Keratinocyte (primary cell): ENCODE measurements around the gene BCL2. TPM values are rescaled to one million over a fixed set of nuclear protein-coding genes. Genes with fewer than 3 reads are reported as not detected.

Source experiments
- DNase-seq: peaks from one replicate; pipeline ENCODE4 v3.0.0-alpha.2; 2011; ENCODE audit warnings: low read depth, missing footprints, low spot score
- FAIRE-seq: peaks from 2 replicates; lab custom pipeline; 2011; peaks lifted over from hg19 to GRCh38; lab: Jason Lieb, UNC
- H2AFZ ChIP-seq: 2 replicates; pipeline ENCODE4 v1.6.0; 2012; ENCODE audit warnings: low read length, control low read depth, inconsistent platforms; ENCODE audit not compliant: control insufficient read depth
- H3K27ac ChIP-seq: 2 replicates; pipeline ENCODE4 v1.5.1; 2011; ENCODE audit warnings: low read length; ENCODE audit not compliant: control insufficient read depth, insufficient read depth
- H3K27me3 ChIP-seq: 3 replicates; pipeline ENCODE4 v1.6.0; 2011; ENCODE audit warnings: low read length; ENCODE audit not compliant: control insufficient read depth, insufficient read depth; ENCODE audit errors: extremely low read depth
- H3K36me3 ChIP-seq, 2 experiments: 2 replicates in 1 of 2; 3 replicates in 1 of 2; pipeline ENCODE4 v1.5.1; 2011; ENCODE audit warnings: low read length in 2 of 2, mild to moderate bottlenecking in 1 of 2; ENCODE audit not compliant: control insufficient read depth in 2 of 2, insufficient read depth in 2 of 2; ENCODE audit errors: extremely low read depth in 1 of 2
- H3K4me1 ChIP-seq: 3 replicates; pipeline ENCODE4 v1.5.1; 2011; ENCODE audit warnings: low read length; ENCODE audit not compliant: control insufficient read depth, insufficient read depth; ENCODE audit errors: extremely low read depth
- H3K4me2 ChIP-seq: 3 replicates; pipeline ENCODE4 v1.6.0; 2011; ENCODE audit warnings: low read depth, low read length; ENCODE audit not compliant: control insufficient read depth, insufficient read depth; ENCODE audit errors: extremely low read depth
- H3K4me3 ChIP-seq, 3 experiments: fragments of 200-600 bp in 1 of 3; sonication (generic) in 1 of 3; 2 replicates in 2 of 3; 3 replicates in 1 of 3; pipeline ENCODE4 v1.5.1; 2011 to 2016; ENCODE audit warnings: low read length in 3 of 3, mild to moderate bottlenecking in 3 of 3, control low read depth in 2 of 3, inconsistent platforms in 1 of 3, low read depth in 1 of 3, mixed read lengths in 1 of 3, mixed run types in 1 of 3, moderate library complexity in 1 of 3; ENCODE audit not compliant: control insufficient read depth in 2 of 3, insufficient read depth in 2 of 3; ENCODE audit errors: extremely low read depth in 1 of 3
- H3K79me2 ChIP-seq: 2 replicates; pipeline ENCODE4 v1.6.0; 2012; ENCODE audit warnings: low read length; ENCODE audit not compliant: control insufficient read depth, insufficient read depth
- H3K9ac ChIP-seq: 3 replicates; pipeline ENCODE4 v1.6.0; 2011; ENCODE audit warnings: low read length; ENCODE audit not compliant: control insufficient read depth, insufficient read depth; ENCODE audit errors: extremely low read depth
- H3K9me1 ChIP-seq: 3 replicates; pipeline ENCODE4 v1.6.0; 2011; ENCODE audit warnings: low read length; ENCODE audit not compliant: control insufficient read depth, insufficient read depth; ENCODE audit errors: extremely low read depth
- H3K9me3 ChIP-seq: 2 replicates; pipeline ENCODE4 v1.5.1; 2012; ENCODE audit warnings: low read depth, low read length; ENCODE audit not compliant: control insufficient read depth
- H4K20me1 ChIP-seq: 3 replicates; pipeline ENCODE4 v1.6.0; 2011; ENCODE audit warnings: low read length; ENCODE audit not compliant: control insufficient read depth, insufficient read depth; ENCODE audit errors: extremely low read depth
- CTCF ChIP-seq, 3 experiments: IDR thresholded peaks in 1 of 3; conservative IDR thresholded peaks in 1 of 3; optimal IDR thresholded peaks in 1 of 3; 2 replicates in 2 of 3; 3 replicates in 1 of 3; pipeline versions ENCODE3 to v1.5.1; 2011; ENCODE audit warnings: low read length in 3 of 3, mild to moderate bottlenecking in 3 of 3, moderate library complexity in 2 of 3, control low read depth in 1 of 3, inconsistent platforms in 1 of 3; ENCODE audit not compliant: insufficient read depth in 2 of 3; ENCODE audit errors: extremely low read depth in 1 of 3
- EZH2 ChIP-seq: IDR thresholded peaks from one replicate; pipeline ENCODE4 v1.6.1; 2012; ENCODE audit warnings: inconsistent platforms, mild to moderate bottlenecking, low read length, moderate library complexity
- dilution Hi-C: fragments of 300-500 bp; cut with MboI; formaldehyde crosslinking; loops from one replicate; pipeline ENCODE4 v1.7.0; 2020; ENCODE audit warnings: low sequenced_read_pairs; ENCODE audit not compliant: extremely low pct_ligation_motif_present
- polyA plus RNA-seq, 5 experiments: library from polyadenylated mRNA; depleted of rRNA in 3 of 5; stranded (reverse) in 3 of 5; stranded (forward) in 1 of 5; unstranded in 1 of 5; fragments of >200 nt; gene quantifications; 1 replicate in 1 of 5; 2 replicates in 3 of 5; 3 replicates in 1 of 5; pipeline versions ENCODE4 v1.2.1 to v1.2.3, GENCODE V29; 2011 to 2012; ENCODE audit warnings: missing spikeins in 2 of 5, low read depth in 1 of 5, low replicate concordance in 1 of 5

BCL2 gene
- polyA plus RNA-seq, 1 donor (not counting 4 experiments of a cell fraction or from before 2014, with no cell fraction given), result 0.30 TPM

DNA sequence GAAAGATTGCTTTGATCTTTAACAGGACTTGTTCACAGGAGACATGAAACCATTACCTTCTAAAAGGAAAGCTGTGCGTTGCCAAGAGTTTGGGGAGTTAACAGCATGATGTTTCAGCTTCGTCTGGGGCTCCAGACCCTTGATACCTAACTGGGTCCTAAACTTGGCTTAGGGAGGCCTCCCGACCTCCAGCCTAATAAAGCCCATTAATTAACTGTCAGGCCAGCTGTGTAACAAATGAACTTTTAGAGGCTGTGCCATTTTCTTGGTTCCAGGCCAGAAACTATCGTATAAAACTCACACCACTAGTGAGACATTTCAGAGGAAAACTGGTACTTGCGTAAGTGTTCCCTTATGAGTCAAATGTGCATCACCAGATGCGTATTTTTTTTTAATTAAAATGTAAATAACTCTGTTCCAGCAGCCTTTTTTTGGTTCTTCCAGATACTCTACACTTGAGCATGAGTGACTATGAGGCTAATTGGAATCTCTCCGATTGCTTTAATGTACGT is 236.5 kb downstream of the BCL2 start:
- dilution Hi-C loops, result no loop called here
- no peak for FAIRE-seq
- H3K27ac ChIP-seq, result no peak overlapping the region
- H3K79me2 ChIP-seq, result no peaks in the 10 kb centered on the region
- H3K4me1 ChIP-seq, result no peaks in the 10 kb centered on the region
- H3K4me3 ChIP-seq, result no peak overlapping the region
- H3K9me1 ChIP-seq, result no peaks in the 10 kb centered on the region
- H3K36me3 ChIP-seq, result no peaks in the 10 kb centered on the region
- no peaks in the 10 kb centered on the region for H3K27me3 ChIP-seq
- DNase-seq, result no peak
- no peak overlapping the region for H2AFZ ChIP-seq
- no peak overlapping the region for H3K9ac ChIP-seq
- no peak overlapping the region for H3K4me2 ChIP-seq
- peaks cover 3% of the 10 kb centered on the region for H3K9me3 ChIP-seq
- TF ChIP-seq CTCF (optimal IDR thresholded peaks at IDR 0.05 in 1 of 3, IDR thresholded peaks at IDR 0.05 in 1 of 3, conservative IDR thresholded peaks at IDR 0.05 in 1 of 3; ENCODE audit: extremely low read depth in 1 of 3, insufficient read depth in 2 of 3, low read length in 3 of 3), result no peak
- TF ChIP-seq EZH2, result no peak
- no peaks in the 10 kb centered on the region for H4K20me1 ChIP-seq

GRCh38 chr18:63082366-63083019 is 237.1 kb downstream of the BCL2 start:
- DNase-seq, result no peak
- FAIRE-seq, result no peak
- H3K9ac ChIP-seq, result no peak overlapping the region

More at GRCh38 chr18:63082366-63083019, 237.1 kb downstream of the BCL2 start:
- Histone ChIP-seq H3K79me2 (no peaks in the 10 kb centered on the region), H3K27ac (no peak overlapping the region), H3K4me1 (no peaks in the 10 kb centered on the region), H3K4me3 (no peak overlapping the region), H2AFZ (no peak overlapping the region), H3K9me3 (peaks cover 3% of the 10 kb centered on the region), H3K36me3 (no peaks in the 10 kb centered on the region), H3K4me2 (no peak overlapping the region), H3K27me3 (no peaks in the 10 kb centered on the region), H3K9me1 (no peaks in the 10 kb centered on the region), H4K20me1 (no peaks in the 10 kb centered on the region)
- dilution Hi-C loops, result no loop called here
- TF ChIP-seq CTCF (optimal IDR thresholded peaks at IDR 0.05 in 1 of 3, IDR thresholded peaks at IDR 0.05 in 1 of 3, conservative IDR thresholded peaks at IDR 0.05 in 1 of 3; ENCODE audit: extremely low read depth in 1 of 3, insufficient read depth in 2 of 3, low read length in 3 of 3), result no peak
